Hematopoietic multipotent progenitor cell treated with erythropoietin and hydrocortisone succinate and interleukin-3 and kit ligand, for 15 days (in vitro differentiated cells): Measurements from ENCODE around the gene PRDX1.
A peak's percentile ranks its signal among the peaks of the same experiment; 100 is the strongest.
"Not testable (repeated sequence)": the region's sequence is repeated elsewhere in the genome, so short reads cannot be mapped to it uniquely, and the experiment has no call there.

Experiments
- DNase-seq: peaks from one replicate; pipeline ENCODE4 v3.0.0-alpha.2; 2015; ENCODE audit warnings: low spot score

PRDX1 gene

GRCh38 chr1:45503462-45504360 lies 18.0 kb downstream of the PRDX1 start:
- no peak for DNase-seq

GRCh38 chr1:45501505-45501859 lies 20.2 kb downstream of the PRDX1 start:
- DNase-seq: no peak

GRCh38 chr1:45499415-45499769 lies 22.3 kb downstream of the PRDX1 start:
- no peak for DNase-seq

- no peak for DNase-seq
Measured at GRCh38 chr1:45498279-45498678, 23.4 kb downstream of the PRDX1 start.

GRCh38 chr1:45493116-45493697 lies 28.5 kb downstream of the PRDX1 start:
- peak; percentile 71 for DNase-seq

- no peak for DNase-seq
Measured at GRCh38 chr1:45492691-45493090, 29.0 kb downstream of the PRDX1 start.

- DNase-seq: no peak
Measured at GRCh38 chr1:45491487-45492260, 30.0 kb downstream of the PRDX1 start.

- DNase-seq: peak; percentile 99
Measured at GRCh38 chr1:45490626-45491486, 30.8 kb downstream of the PRDX1 start, which contains the start of gene TESK2. TSS of gene TESK2 (minus strand) at chr1:45491163. CDS start at chr1:45457785, 33,378 bp downstream.

- DNase-seq: peak; percentile 20
Measured at GRCh38 chr1:45490121-45490625, 31.5 kb downstream of the PRDX1 start.

GRCh38 chr1:45489379-45489778 lies 32.3 kb downstream of the PRDX1 start:
- not testable (repeated sequence) for DNase-seq

- DNase-seq: no peak
Measured at GRCh38 chr1:45488666-45489377, 32.9 kb downstream of the PRDX1 start.

- no peak for DNase-seq
Measured at GRCh38 chr1:45485949-45486348, 35.7 kb downstream of the PRDX1 start.

- DNase-seq: no peak
Measured at GRCh38 chr1:45479039-45479748, 42.5 kb downstream of the PRDX1 start.

- DNase-seq: no peak
Measured at GRCh38 chr1:45478121-45478814, 43.4 kb downstream of the PRDX1 start.

GRCh38 chr1:45477646-45478045 lies 44.0 kb downstream of the PRDX1 start:
- no peak for DNase-seq

- not testable (repeated sequence) for DNase-seq
Measured at GRCh38 chr1:45474194-45474593, 47.5 kb downstream of the PRDX1 start.

GRCh38 chr1:45473302-45473701 lies 48.4 kb downstream of the PRDX1 start:
- DNase-seq: no peak

GRCh38 chr1:45470306-45470798 lies 51.3 kb downstream of the PRDX1 start:
- DNase-seq: no peak

GRCh38 chr1:45467353-45467752 lies 54.3 kb downstream of the PRDX1 start:
- not testable (repeated sequence) for DNase-seq
